WERI-Rb-1 (cell line): ENCODE measurements around the gene TMEM191C.
"Not testable (repeated sequence)": the region's sequence is repeated elsewhere in the genome, so short reads cannot be mapped to it uniquely, and the experiment has no call there.

Experiments
- DNase-seq: peaks from one replicate; pipeline ENCODE4 v3.0.0-alpha.2; 2020
- H3K27ac ChIP-seq: fragments of 250-450 bp; sonication (Bioruptor Pico); 2 replicates; pipeline ENCODE4 v1.5.1; 2020; ENCODE audit warnings: mild to moderate bottlenecking, moderate library complexity
- H3K27me3 ChIP-seq: fragments of 250-450 bp; sonication (Bioruptor Pico); 2 replicates; pipeline ENCODE4 v1.5.1; 2021; ENCODE audit warnings: mild to moderate bottlenecking, low read depth, moderate library complexity; ENCODE audit not compliant: insufficient read depth, severe bottlenecking
- H3K36me3 ChIP-seq: fragments of 250-450 bp; sonication (Bioruptor Pico); 2 replicates; pipeline ENCODE4 v1.5.1; 2020; ENCODE audit warnings: mild to moderate bottlenecking, moderate library complexity
- H3K4me3 ChIP-seq: 2 replicates; pipeline ENCODE4 v1.5.1; 2011; ENCODE audit warnings: low read depth, mild to moderate bottlenecking, control low read depth, low read length
- H3K9me3 ChIP-seq: fragments of 250-450 bp; sonication (Bioruptor Pico); 2 replicates; pipeline ENCODE4 v1.5.1; 2021; ENCODE audit warnings: mild to moderate bottlenecking, moderate library complexity; ENCODE audit not compliant: severe bottlenecking

Gene TMEM191C

GRCh38 chr22:21467337-21468193, at the start of gene TMEM191C:
TSS of gene TMEM191C (plus strand) at chr22:21467387. CDS start at chr22:21467460, 73 bp downstream.
- not testable (repeated sequence) for DNase-seq, H3K9me3 ChIP-seq, H3K36me3 ChIP-seq, H3K27ac ChIP-seq, H3K27me3 ChIP-seq
- peak within 1 kb of the TSS; percentile 29 for H3K4me3 ChIP-seq

- H3K27me3 ChIP-seq, H3K9me3 ChIP-seq, H3K36me3 ChIP-seq: not testable (repeated sequence)
- H3K27ac ChIP-seq, result peak overlapping the region; percentile 66
- peak; percentile 48 for DNase-seq
- peak overlapping the region; percentile 46 for H3K4me3 ChIP-seq
Measured at GRCh38 chr22:21417853-21418252, 49.3 kb upstream of the TMEM191C start.

GRCh38 chr22:21418974-21419638, 48.1 kb upstream of the TMEM191C start:
- not testable (repeated sequence) for H3K27ac ChIP-seq, H3K27me3 ChIP-seq, DNase-seq, H3K9me3 ChIP-seq, H3K36me3 ChIP-seq, H3K4me3 ChIP-seq

GRCh38 chr22:21420180-21420763, 46.9 kb upstream of the TMEM191C start:
- not testable (repeated sequence) for H3K27ac ChIP-seq, H3K27me3 ChIP-seq, DNase-seq, H3K4me3 ChIP-seq, H3K36me3 ChIP-seq, H3K9me3 ChIP-seq

GRCh38 chr22:21424084-21424709, 43.0 kb upstream of the TMEM191C start:
- H3K9me3 ChIP-seq, H3K4me3 ChIP-seq, H3K36me3 ChIP-seq, H3K27me3 ChIP-seq, H3K27ac ChIP-seq, DNase-seq: not testable (repeated sequence)

GRCh38 chr22:21434378-21435233, 32.6 kb upstream of the TMEM191C start:
- H3K9me3 ChIP-seq, H3K36me3 ChIP-seq, H3K4me3 ChIP-seq, H3K27me3 ChIP-seq, H3K27ac ChIP-seq, DNase-seq: not testable (repeated sequence)

- H3K27ac ChIP-seq, H3K27me3 ChIP-seq, H3K9me3 ChIP-seq, H3K36me3 ChIP-seq, H3K4me3 ChIP-seq, DNase-seq: not testable (repeated sequence)
Measured at GRCh38 chr22:21435998-21436810, 31.0 kb upstream of the TMEM191C start.

- not testable (repeated sequence) for H3K4me3 ChIP-seq, H3K36me3 ChIP-seq, H3K27me3 ChIP-seq, DNase-seq, H3K9me3 ChIP-seq, H3K27ac ChIP-seq
Measured at GRCh38 chr22:21438013-21438412, 29.2 kb upstream of the TMEM191C start.

GRCh38 chr22:21440018-21440636, 27.1 kb upstream of the TMEM191C start:
- H3K36me3 ChIP-seq, result peaks cover 18% of the 10 kb centered on the region
- not testable (repeated sequence) for H3K27ac ChIP-seq, DNase-seq, H3K9me3 ChIP-seq, H3K4me3 ChIP-seq, H3K27me3 ChIP-seq

GRCh38 chr22:21440676-21441075, 26.5 kb upstream of the TMEM191C start:
- not testable (repeated sequence) for H3K27ac ChIP-seq, H3K4me3 ChIP-seq, H3K9me3 ChIP-seq, DNase-seq, H3K27me3 ChIP-seq
- peaks cover 24% of the 10 kb centered on the region for H3K36me3 ChIP-seq

GRCh38 chr22:21441170-21441569, 26.0 kb upstream of the TMEM191C start:
- not testable (repeated sequence) for H3K9me3 ChIP-seq, H3K27me3 ChIP-seq, H3K4me3 ChIP-seq, H3K27ac ChIP-seq, DNase-seq
- peaks cover 29% of the 10 kb centered on the region for H3K36me3 ChIP-seq

GRCh38 chr22:21442123-21442522, 25.1 kb upstream of the TMEM191C start:
- not testable (repeated sequence) for DNase-seq, H3K27ac ChIP-seq, H3K27me3 ChIP-seq, H3K4me3 ChIP-seq, H3K9me3 ChIP-seq
- H3K36me3 ChIP-seq, result peaks cover 38% of the 10 kb centered on the region
